KMS-11 (cell line): ENCODE results near the gene C1orf94.

Experiments used
- H2AFZ ChIP-seq: fragments of 200-600 bp; sonication (generic); 2 replicates; pipeline ENCODE4 v1.6.1; 2016; ENCODE audit warnings: antibody characterized with exemption, mixed run types, low read depth
- H3K27ac ChIP-seq: fragments of 200-600 bp; sonication (generic); 2 replicates; pipeline ENCODE4 v1.6.1; 2016; ENCODE audit warnings: mild to moderate bottlenecking, mixed run types
- H3K27me3 ChIP-seq: fragments of 200-600 bp; sonication (generic); 2 replicates; pipeline ENCODE4 v1.6.1; 2017; ENCODE audit warnings: mild to moderate bottlenecking, low read depth, mixed run types, moderate library complexity; ENCODE audit not compliant: insufficient read depth
- H3K36me3 ChIP-seq: fragments of 200-600 bp; sonication (generic); 2 replicates; pipeline ENCODE4 v1.6.1; 2017; ENCODE audit warnings: mild to moderate bottlenecking, mixed run types; ENCODE audit not compliant: insufficient read depth
- H3K4me1 ChIP-seq: fragments of 200-600 bp; sonication (generic); 2 replicates; pipeline ENCODE4 v1.6.1; 2016; ENCODE audit warnings: mild to moderate bottlenecking, low read depth, mixed run types; ENCODE audit not compliant: poor library complexity, severe bottlenecking
- H3K4me2 ChIP-seq: fragments of 200-600 bp; sonication (generic); 2 replicates; pipeline ENCODE4 v1.7.0; 2016; ENCODE audit warnings: mild to moderate bottlenecking, mixed run types
- H3K4me3 ChIP-seq: fragments of 200-600 bp; sonication (generic); IDR thresholded peaks from 2 replicates; pipeline ENCODE4 v1.6.1; 2017; ENCODE audit warnings: low read depth, low read length, mixed read lengths; ENCODE audit not compliant: insufficient read depth
- H3K79me2 ChIP-seq: fragments of 200-600 bp; sonication (generic); 2 replicates; pipeline ENCODE4 v1.6.1; 2016; ENCODE audit warnings: low read depth, mixed run types; ENCODE audit not compliant: insufficient read depth
- H3K9ac ChIP-seq: fragments of 200-600 bp; sonication (generic); 2 replicates; pipeline ENCODE4 v1.6.1; 2016; ENCODE audit warnings: mild to moderate bottlenecking, mixed run types
- H4K20me1 ChIP-seq: fragments of 200-600 bp; sonication (generic); 2 replicates; pipeline ENCODE4 v1.6.1; 2016; ENCODE audit warnings: mild to moderate bottlenecking, mixed run types; ENCODE audit not compliant: insufficient read depth
- CTCF ChIP-seq: fragments of 200-600 bp; sonication (generic); conservative IDR thresholded peaks from 2 replicates; pipeline ENCODE4 v1.6.1; 2017; ENCODE audit warnings: low read depth, mild to moderate bottlenecking, antibody characterized with exemption, low read length, moderate library complexity, mixed read lengths

C1orf94 gene

GRCh38 chr1:34149501-34149900 lies 27.2 kb upstream of the C1orf94 start:
- Histone ChIP-seq H4K20me1 (no peaks in the 10 kb centered on the region), H3K27ac (no peak overlapping the region), H3K9ac (no peak overlapping the region), H3K36me3 (no peaks in the 10 kb centered on the region), H3K4me1 (no peaks in the 10 kb centered on the region), H3K27me3 (no peaks in the 10 kb centered on the region; the same call in 1 of the 2 replicates), H3K79me2 (no peaks in the 10 kb centered on the region), H2AFZ (no peak overlapping the region), H3K4me2 (no peak overlapping the region), H3K4me3 (no peak overlapping the region)
- no peak for TF ChIP-seq CTCF

GRCh38 chr1:34153246-34153645 lies 23.5 kb upstream of the C1orf94 start:
- no peak overlapping the region for H3K9ac ChIP-seq
- H2AFZ ChIP-seq = no peak overlapping the region
- no peak overlapping the region for H3K27ac ChIP-seq
- no peaks in the 10 kb centered on the region for H3K4me1 ChIP-seq
- H3K27me3 ChIP-seq = no peaks in the 10 kb centered on the region; the same call in 1 of the 2 replicates
- H3K4me3 ChIP-seq = no peak overlapping the region
- no peaks in the 10 kb centered on the region for H4K20me1 ChIP-seq
- H3K36me3 ChIP-seq = no peaks in the 10 kb centered on the region
- no peak for TF ChIP-seq CTCF
- H3K4me2 ChIP-seq = no peak overlapping the region
- H3K79me2 ChIP-seq = no peaks in the 10 kb centered on the region

DNA sequence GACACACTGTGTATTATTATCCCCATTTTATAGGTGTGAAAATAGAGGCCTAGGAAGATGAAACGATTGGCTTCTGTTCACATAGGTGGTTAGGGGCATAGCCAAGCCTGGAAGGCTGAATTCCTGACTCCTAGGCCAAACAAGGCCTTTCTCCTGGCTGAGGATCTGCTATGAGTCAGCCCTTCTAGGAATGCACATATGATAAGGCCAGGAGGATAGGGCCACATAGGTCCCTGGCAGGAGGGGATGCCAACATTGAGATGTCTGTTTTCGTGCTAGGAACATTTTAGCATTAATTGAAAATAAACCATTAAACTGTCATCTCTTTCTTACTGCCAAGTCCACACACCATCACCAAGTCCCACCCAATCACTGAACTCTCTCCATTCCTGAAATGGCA lies 20.8 kb upstream of the C1orf94 start:
- no peaks in the 10 kb centered on the region for H3K36me3 ChIP-seq
- no peaks in the 10 kb centered on the region for H3K4me1 ChIP-seq
- H3K79me2 ChIP-seq = no peaks in the 10 kb centered on the region
- H3K9ac ChIP-seq = no peak overlapping the region
- no peaks in the 10 kb centered on the region for H4K20me1 ChIP-seq
- no peak overlapping the region for H3K27ac ChIP-seq
- H3K27me3 ChIP-seq = peaks cover 1% of the 10 kb centered on the region; the same call in 1 of the 2 replicates
- no peak overlapping the region for H3K4me2 ChIP-seq
- no peak overlapping the region for H3K4me3 ChIP-seq
- no peak for TF ChIP-seq CTCF
- H2AFZ ChIP-seq = no peak overlapping the region

- H3K9ac ChIP-seq = no peak overlapping the region
- no peaks in the 10 kb centered on the region for H3K36me3 ChIP-seq
- no peak overlapping the region for H2AFZ ChIP-seq
- H3K4me1 ChIP-seq = no peaks in the 10 kb centered on the region
- H3K79me2 ChIP-seq = no peaks in the 10 kb centered on the region
- H4K20me1 ChIP-seq = no peaks in the 10 kb centered on the region
- no peak overlapping the region for H3K4me2 ChIP-seq
- no peak overlapping the region for H3K27ac ChIP-seq
- TF ChIP-seq CTCF = no peak
- H3K4me3 ChIP-seq = no peak overlapping the region
- peaks cover 4% of the 10 kb centered on the region; the same call in 1 of the 2 replicates for H3K27me3 ChIP-seq
These were observed 20.0 kb upstream of the C1orf94 start for GRCh38 chr1:34156739-34157138.
